GM12872 (cell line): ENCODE measurements around the gene SCYGR2.
"Not testable (repeated sequence)": the region's sequence is repeated elsewhere in the genome, so short reads cannot be mapped to it uniquely, and the experiment has no call there.

ENCODE experiments used
- CTCF ChIP-seq: IDR thresholded peaks from 3 replicates; pipeline ENCODE4 v1.5.1; 2011; ENCODE audit warnings: low read depth, mild to moderate bottlenecking, low read length, moderate library complexity; ENCODE audit not compliant: insufficient read depth

The SCYGR2 gene

GRCh38 chr2:227598835-227599503 lies at the start of gene SCYGR2:
SCYGR2 (plus strand) TSS chr2:227598893; CDS start chr2:227598893, 0 bp downstream.
- not testable (repeated sequence) for TF ChIP-seq CTCF

- no peak for TF ChIP-seq CTCF
Measured at GRCh38 chr2:227551836-227552235, 46.9 kb upstream of the SCYGR2 start.

GRCh38 chr2:227562581-227562980 lies 36.1 kb upstream of the SCYGR2 start:
- TF ChIP-seq CTCF = no peak

- TF ChIP-seq CTCF = no peak
Measured at GRCh38 chr2:227565080-227565479, 33.6 kb upstream of the SCYGR2 start.

- no peak for TF ChIP-seq CTCF
Measured at GRCh38 chr2:227566012-227566411, 32.7 kb upstream of the SCYGR2 start.

- TF ChIP-seq CTCF = no peak
Measured at GRCh38 chr2:227568852-227569169, 29.9 kb upstream of the SCYGR2 start.

- no peak for TF ChIP-seq CTCF
Measured at GRCh38 chr2:227570615-227571014, 28.1 kb upstream of the SCYGR2 start.

- no peak for TF ChIP-seq CTCF
Measured at GRCh38 chr2:227576110-227576509, 22.6 kb upstream of the SCYGR2 start.
